SK-N-SH treated with all-trans-retinoic acid at 6 μM for 48 hours (cell line): ENCODE measurements around the gene GPSM1.

Experiments
- ATAC-seq: fragments of 200-7000 bp; cut with Tn5 transposase; 3 replicates; pipeline ENCODE4 v1.9.1; 2020; ENCODE audit warnings: mild to moderate bottlenecking, moderate library complexity
- ARNTL ChIP-seq: fragments of 450-650 bp; formaldehyde crosslinking; IDR thresholded peaks from 2 replicates; pipeline ENCODE4 v1.5.0; 2020; ENCODE audit warnings: low read depth, mild to moderate bottlenecking, moderate library complexity, borderline replicate concordance
- CREB5 ChIP-seq: fragments of 250-450 bp; sonication (Bioruptor Pico); IDR thresholded peaks from 2 replicates; pipeline ENCODE4 v1.5.1; 2020; ENCODE audit warnings: low read depth, mild to moderate bottlenecking, moderate library complexity
- CSDC2 ChIP-seq: fragments of 250-450 bp; sonication (Bioruptor Pico); IDR thresholded peaks from 2 replicates; pipeline ENCODE4 v1.5.0; 2020; ENCODE audit warnings: mild to moderate bottlenecking, moderate library complexity
- CSRNP3 ChIP-seq: fragments of 250-450 bp; sonication (Bioruptor Pico); IDR thresholded peaks from 2 replicates; pipeline ENCODE4 v1.5.1; 2021; ENCODE audit warnings: mild to moderate bottlenecking, moderate library complexity
- ESRRG ChIP-seq: fragments of 250-450 bp; sonication (Bioruptor Pico); IDR thresholded peaks from 2 replicates; pipeline ENCODE4 v1.6.1; 2021; ENCODE audit warnings: mild to moderate bottlenecking
- GLIS3 ChIP-seq: fragments of 250-450 bp; sonication (Bioruptor Pico); IDR thresholded peaks from 2 replicates; pipeline ENCODE4 v1.5.0; 2020; ENCODE audit warnings: mild to moderate bottlenecking, moderate library complexity
- ISL1 ChIP-seq: fragments of 250-450 bp; sonication (Bioruptor Pico); IDR thresholded peaks from 2 replicates; pipeline ENCODE4 v2.1.2; 2022; ENCODE audit warnings: mild to moderate bottlenecking, moderate library complexity
- OSR1 ChIP-seq: fragments of 250-450 bp; sonication (Bioruptor Pico); IDR thresholded peaks from 2 replicates; pipeline ENCODE4 v1.8.0; 2022; ENCODE audit warnings: moderate library complexity, mild to moderate bottlenecking, inconsistent platforms
- POU6F1 ChIP-seq: fragments of 250-450 bp; sonication (Bioruptor Pico); IDR thresholded peaks from 2 replicates; pipeline ENCODE4 v1.8.0; 2021; ENCODE audit warnings: low read depth, mild to moderate bottlenecking, moderate library complexity, borderline replicate concordance
- PPARA ChIP-seq: fragments of 250-450 bp; sonication (Bioruptor Pico); IDR thresholded peaks from 2 replicates; pipeline ENCODE4 v1.5.0; 2020; ENCODE audit warnings: mild to moderate bottlenecking, borderline replicate concordance
- TCF4 ChIP-seq: fragments of 250-450 bp; sonication (Bioruptor Pico); IDR thresholded peaks from 2 replicates; pipeline ENCODE4 v1.8.0; 2021; ENCODE audit warnings: mild to moderate bottlenecking, moderate library complexity, borderline replicate concordance
- TSHZ2 ChIP-seq: fragments of 250-450 bp; sonication (Bioruptor Pico); IDR thresholded peaks from 2 replicates; pipeline ENCODE4 v1.5.0; 2020; ENCODE audit warnings: mild to moderate bottlenecking, moderate library complexity
- ZC3H10 ChIP-seq: fragments of 250-450 bp; sonication (Bioruptor Pico); IDR thresholded peaks from 2 replicates; pipeline ENCODE4 v1.5.1; 2021; ENCODE audit warnings: mild to moderate bottlenecking, moderate library complexity
- ZFP3 ChIP-seq: fragments of 250-450 bp; sonication (Bioruptor Pico); IDR thresholded peaks from 2 replicates; pipeline ENCODE4 v1.5.0; 2020; ENCODE audit warnings: mild to moderate bottlenecking, moderate library complexity
- ZFP30 ChIP-seq: fragments of 450-650 bp; formaldehyde crosslinking; IDR thresholded peaks from 2 replicates; pipeline ENCODE4 v1.5.0; 2022; ENCODE audit warnings: mild to moderate bottlenecking, moderate library complexity
- ZNF565 ChIP-seq: fragments of 450-650 bp; formaldehyde crosslinking; conservative IDR thresholded peaks from 2 replicates; pipeline ENCODE4 v1.5.0; 2020; ENCODE audit warnings: low read depth, mild to moderate bottlenecking, moderate library complexity
- ZNF70 ChIP-seq: fragments of 450-650 bp; formaldehyde crosslinking; IDR thresholded peaks from 2 replicates; pipeline ENCODE4 v1.5.0; 2020; ENCODE audit warnings: mild to moderate bottlenecking, moderate library complexity
- ZNF8 ChIP-seq: fragments of 450-650 bp; formaldehyde crosslinking; IDR thresholded peaks from 2 replicates; pipeline ENCODE4 v1.5.0; 2020; ENCODE audit warnings: mild to moderate bottlenecking, moderate library complexity
- TF ChIP-seq, protein P1 (sequence below): fragments of 250-450 bp; sonication (Bioruptor Pico); IDR thresholded peaks from 2 replicates; pipeline ENCODE4 v1.8.0; 2020; ENCODE audit warnings: mild to moderate bottlenecking, moderate library complexity, borderline replicate concordance

The GPSM1 gene

DNA sequence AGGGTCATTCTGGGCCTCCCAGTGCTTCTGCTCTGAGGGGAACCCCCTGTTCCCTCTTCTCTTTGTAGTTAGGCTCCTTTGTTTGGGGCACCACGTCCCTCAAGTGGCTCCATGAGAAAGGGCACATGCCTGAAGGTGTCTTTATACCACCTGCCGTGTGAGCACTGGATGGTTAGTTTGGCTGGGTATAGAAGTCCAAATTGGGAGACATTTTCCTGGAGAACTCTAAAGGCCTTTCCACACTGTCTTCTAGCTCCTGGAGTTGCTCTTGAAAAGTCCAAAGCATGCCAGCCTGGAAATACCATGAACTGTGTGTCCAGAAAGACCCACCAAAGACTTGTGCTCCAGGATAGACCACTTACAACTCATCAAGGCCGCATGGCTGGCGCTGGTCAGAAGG is 12.4 kb upstream of the GPSM1 start:
- ATAC-seq = no peak
- no peak for TF ChIP-seq OSR1 (CRISPR knock-in tag)
- no peak for TF ChIP-seq TCF4 (CRISPR knock-in tag)
- TF ChIP-seq ZNF70 (CRISPR knock-in tag) = no peak
- TF ChIP-seq, protein P1, sequence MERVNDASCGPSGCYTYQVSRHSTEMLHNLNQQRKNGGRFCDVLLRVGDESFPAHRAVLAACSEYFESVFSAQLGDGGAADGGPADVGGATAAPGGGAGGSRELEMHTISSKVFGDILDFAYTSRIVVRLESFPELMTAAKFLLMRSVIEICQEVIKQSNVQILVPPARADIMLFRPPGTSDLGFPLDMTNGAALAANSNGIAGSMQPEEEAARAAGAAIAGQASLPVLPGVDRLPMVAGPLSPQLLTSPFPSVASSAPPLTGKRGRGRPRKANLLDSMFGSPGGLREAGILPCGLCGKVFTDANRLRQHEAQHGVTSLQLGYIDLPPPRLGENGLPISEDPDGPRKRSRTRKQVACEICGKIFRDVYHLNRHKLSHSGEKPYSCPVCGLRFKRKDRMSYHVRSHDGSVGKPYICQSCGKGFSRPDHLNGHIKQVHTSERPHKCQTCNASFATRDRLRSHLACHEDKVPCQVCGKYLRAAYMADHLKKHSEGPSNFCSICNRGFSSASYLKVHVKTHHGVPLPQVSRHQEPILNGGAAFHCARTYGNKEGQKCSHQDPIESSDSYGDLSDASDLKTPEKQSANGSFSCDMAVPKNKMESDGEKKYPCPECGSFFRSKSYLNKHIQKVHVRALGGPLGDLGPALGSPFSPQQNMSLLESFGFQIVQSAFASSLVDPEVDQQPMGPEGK = no peak
- TF ChIP-seq ZNF565 (CRISPR knock-in tag) = no peak
- TF ChIP-seq CSDC2 (CRISPR knock-in tag) = no peak
- TF ChIP-seq ZFP30 (CRISPR knock-in tag) = no peak
- no peak for TF ChIP-seq ZC3H10
- TF ChIP-seq ARNTL = no peak
- no peak for TF ChIP-seq ESRRG (CRISPR knock-in tag)
- no peak for TF ChIP-seq GLIS3 (CRISPR knock-in tag)
- no peak for TF ChIP-seq ISL1 (CRISPR knock-in tag)

GRCh38 chr9:136316271-136316751 is 11.0 kb upstream of the GPSM1 start:
- TF ChIP-seq CSDC2 (CRISPR knock-in tag) (no peak), ARNTL (no peak), TSHZ2 (CRISPR knock-in tag) (no peak), ZFP3 (CRISPR knock-in tag) (no peak), TCF4 (CRISPR knock-in tag) (no peak), PPARA (no peak), CREB5 (CRISPR knock-in tag) (no peak), OSR1 (CRISPR knock-in tag) (no peak), CSRNP3 (CRISPR knock-in tag) (no peak), ZFP30 (CRISPR knock-in tag) (no peak)
- TF ChIP-seq, protein P1 = no peak
- TF ChIP-seq, all 23 proteins: peak for 0
- ATAC-seq = no peak

DNA sequence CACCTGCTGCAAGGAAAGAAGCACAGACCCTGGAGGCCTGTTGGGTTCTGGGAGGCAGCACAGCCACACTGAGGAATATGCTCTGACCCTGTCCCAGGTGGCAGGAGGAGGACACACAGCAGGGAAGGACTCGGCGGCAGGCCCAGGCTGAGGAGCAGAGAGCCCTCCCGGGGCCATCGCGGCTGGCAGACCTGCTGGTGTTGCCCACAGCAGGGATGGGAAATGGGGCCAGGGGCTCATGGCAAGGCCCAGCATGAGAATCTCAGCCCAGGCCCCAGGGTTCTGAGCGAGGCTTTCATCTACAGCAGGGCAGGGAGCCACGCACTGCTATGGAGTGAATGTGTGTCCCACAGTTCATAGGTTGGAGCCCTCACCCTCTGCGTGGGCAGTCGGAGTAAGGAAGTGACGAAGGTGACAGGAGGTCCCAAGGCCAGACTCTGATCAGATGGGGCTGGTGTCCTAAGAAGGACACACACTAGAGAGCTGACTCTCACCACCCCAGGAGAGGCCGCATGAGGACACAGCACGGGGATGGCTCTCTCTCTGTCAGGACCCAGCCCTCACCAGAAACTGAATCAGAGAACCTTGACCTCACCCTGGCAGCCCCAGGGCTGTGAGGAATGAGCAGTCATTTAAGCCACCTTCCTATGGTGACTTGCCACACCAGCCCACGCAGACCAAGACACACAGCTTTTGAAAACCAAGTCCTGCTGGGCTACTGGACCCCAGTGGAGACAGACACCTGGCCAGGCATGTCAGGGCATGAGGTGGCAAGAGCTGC is 10.3 kb upstream of the GPSM1 start:
- ATAC-seq = no peak
- TF ChIP-seq CSRNP3 (CRISPR knock-in tag) (no peak), ZNF8 (CRISPR knock-in tag) (no peak), POU6F1 (CRISPR knock-in tag) (no peak), ARNTL (no peak), ZNF565 (CRISPR knock-in tag) (no peak)
